HepG2 (cell line): Measurements from ENCODE around the gene CFI. TPM values are rescaled to one million over a fixed set of nuclear protein-coding genes. Genes with fewer than 3 reads are reported as not detected.
A peak's percentile ranks its signal among the peaks of the same experiment; 100 is the strongest.

Experiments
- ATAC-seq: fragments of 200-7000 bp; cut with Tn5 transposase; 3 replicates; pipeline ENCODE4 v1.9.1; 2020; ENCODE audit warnings: mild to moderate bottlenecking, moderate library complexity
- BruUV-seq: library from RNA; stranded (reverse); fragments of 400-500 nt; replicated peaks from 2 replicates; lab custom pipeline; 2021; lab: Mats Ljungman, UMichigan
- CTCF ChIA-PET: fragments of 300-600 bp; formaldehyde crosslinking; extraction: SDS; loops from one replicate; lab custom pipeline; 2021; ENCODE audit warnings: low total read pairs, inconsistent platforms, low intra/inter-chr PET ratio; lab: Yijun Ruan, JAX
- POLR2A ChIA-PET: fragments of 350-600 bp; sonication (Branson Sonifier 250); formaldehyde crosslinking; loops from one replicate; lab custom pipeline; 2020; ENCODE audit warnings: antibody characterized with exemption, inconsistent platforms; lab: Yijun Ruan, JAX
- DNase-seq: peaks from one replicate; pipeline ENCODE4 v3.0.0-alpha.2; 2015; ENCODE audit warnings: low spot score
- FAIRE-seq: peaks from 3 replicates; lab custom pipeline; 2011; peaks lifted over from hg19 to GRCh38; lab: Jason Lieb, UNC
- H2AFZ ChIP-seq: one replicate; pipeline ENCODE4 v1.6.1; 2011; ENCODE audit warnings: low read length, inconsistent platforms
- H3K27ac ChIP-seq: fragments of 300-600 bp; 3 replicates; pipeline ENCODE4 v1.8.0; 2011; ENCODE audit warnings: mixed run types, mild to moderate bottlenecking, mixed read lengths, low read length, inconsistent platforms; ENCODE audit not compliant: insufficient read depth; ENCODE audit errors: extremely low read length
- H3K27me3 ChIP-seq, 2 experiments: fragments of 200-600 bp in 1 of 2; 2 replicates in 1 of 2; 3 replicates in 1 of 2; pipeline versions ENCODE4 v1.6.0 to v1.8.0; 2011; ENCODE audit warnings: low read length in 2 of 2, mild to moderate bottlenecking in 2 of 2, moderate library complexity in 2 of 2, inconsistent platforms in 1 of 2; ENCODE audit not compliant: insufficient read depth in 2 of 2, control insufficient read depth in 1 of 2
- H3K36me3 ChIP-seq, 2 experiments: fragments of 200-600 bp in 1 of 2; replicated peaks in 1 of 2; 2 replicates in 1 of 2; 3 replicates in 1 of 2; pipeline versions ENCODE4 v1.5.1 to v1.8.0; 2011; ENCODE audit warnings: low read length in 2 of 2, inconsistent platforms in 1 of 2; ENCODE audit not compliant: insufficient read depth in 2 of 2, control insufficient read depth in 1 of 2
- H3K4me1 ChIP-seq: 2 replicates; pipeline ENCODE4 v1.5.1; 2012; ENCODE audit warnings: low read length, inconsistent platforms; ENCODE audit not compliant: insufficient read depth
- H3K4me2 ChIP-seq: 2 replicates; pipeline ENCODE4 v1.6.0; 2011; ENCODE audit warnings: low read depth, low read length, inconsistent platforms
- H3K4me3 ChIP-seq, 3 experiments: fragments of 200-600 bp in 1 of 3; sonication (generic), shearing (Covaris generic) in 1 of 3; replicated peaks in 1 of 3; 2 replicates each; pipeline ENCODE4 v1.5.1; 2011 to 2016; ENCODE audit warnings: low read length in 3 of 3, inconsistent platforms in 2 of 3, low read depth in 2 of 3, mild to moderate bottlenecking in 2 of 3, control low read depth in 1 of 3, mixed read lengths in 1 of 3; ENCODE audit not compliant: insufficient read depth in 1 of 3
- H3K79me2 ChIP-seq: one replicate; pipeline ENCODE4 v1.6.1; 2011; ENCODE audit warnings: low read length, inconsistent platforms; ENCODE audit not compliant: insufficient read depth
- H3K9ac ChIP-seq: 2 replicates; pipeline ENCODE4 v1.6.0; 2011; ENCODE audit warnings: mild to moderate bottlenecking, low read depth, low read length, inconsistent platforms; ENCODE audit not compliant: insufficient read depth
- H3K9me3 ChIP-seq: 2 replicates; pipeline ENCODE4 v1.5.1; 2012; ENCODE audit warnings: mild to moderate bottlenecking, low read length
- H4K20me1 ChIP-seq: 2 replicates; pipeline ENCODE4 v1.6.0; 2011; ENCODE audit warnings: inconsistent platforms, mild to moderate bottlenecking, low read length, moderate library complexity; ENCODE audit not compliant: insufficient read depth
- CEBPB ChIP-seq: IDR thresholded peaks from 2 replicates; pipeline ENCODE4 v1.6.1; 2011; ENCODE audit warnings: low read depth, low read length, improper control_type of control experiment, borderline replicate concordance
- IRF9 ChIP-seq: sonication (generic); formaldehyde crosslinking; IDR thresholded peaks from 2 replicates; pipeline ENCODE4 v1.8.0; 2022; ENCODE audit warnings: missing genetic modification reagents, mild to moderate bottlenecking, borderline replicate concordance
- KLF6 ChIP-seq: IDR thresholded peaks from 2 replicates; pipeline ENCODE4 v1.8.0; 2016; ENCODE audit warnings: missing biosample characterization, missing genetic modification reagents
- TMF1 ChIP-seq: sonication (generic); formaldehyde crosslinking; IDR thresholded peaks from 2 replicates; pipeline ENCODE4 v1.8.1; 2022; ENCODE audit warnings: low read depth, missing genetic modification reagents
- ZBTB21 ChIP-seq: sonication (generic); formaldehyde crosslinking; IDR thresholded peaks from 2 replicates; pipeline ENCODE4 v1.4.0; 2020; ENCODE audit warnings: missing genetic modification reagents
- WGBS: methylation state at CpG from one replicate; pipeline ENCODE4 v1.1.6; 2017; ENCODE audit warnings: low lambda C conversion rate; 5-methylcytosine and 5-hydroxymethylcytosine counted together
- in situ Hi-C: cut with HindIII; loops from 2 replicates; pipeline ENCODE4 v1.10.0; 2017; ENCODE audit warnings: low pct_unique_long_range_greater_than_20kb; ENCODE audit not compliant: extremely low pct_ligation_motif_present
- intact Hi-C: fragments of 100-400 bp; cut with micrococcal nuclease; formaldehyde crosslinking; loops from one replicate; pipeline ENCODE4 v1.10.0; 2022; ENCODE audit not compliant: unreplicated experiment
- polyA plus RNA-seq, 8 experiments: library from polyadenylated mRNA; depleted of rRNA in 3 of 8; stranded (reverse) in 7 of 8; unstranded in 1 of 8; fragments of >200 nt; fragmentation: Illumina TruSeq in 4 of 8; extraction: Trizol in 4 of 8; gene quantifications; 2 replicates each; pipeline versions ENCODE4 v1.2.1 to v1.2.3, GENCODE V29; 2011 to 2016; ENCODE audit warnings: low read depth in 4 of 8, missing spikeins in 1 of 8, mixed read lengths in 1 of 8; ENCODE audit not compliant: insufficient read depth in 1 of 8
- total RNA-seq, 5 experiments: library from RNA; depleted of rRNA; stranded (reverse); fragments of >200 nt; fragmentation: Illumina TruSeq; extraction: Trizol; gene quantifications; 2 replicates each; pipeline ENCODE4 v1.2.3, GENCODE V29; 2016; ENCODE audit warnings: low read depth in 1 of 5
- TF ChIP-seq, protein P1 (sequence below): fragments of 450-650 bp; IDR thresholded peaks from 2 replicates; pipeline ENCODE4 v1.6.1; 2017; ENCODE audit warnings: mild to moderate bottlenecking

The CFI gene
- total and polyA plus RNA-seq, 2 of the 13 experiments (the other 11 are each of a cell fraction or from before 2014, with no cell fraction given) = 284 to 337 TPM

GRCh38 chr4:109833756-109834155, 32.0 kb upstream of the CFI start:
- Histone ChIP-seq H3K27ac (no peak overlapping the region), H3K9me3 (no peaks in the 10 kb centered on the region), H3K79me2 (no peaks in the 10 kb centered on the region), H2AFZ (no peak overlapping the region), H4K20me1 (no peaks in the 10 kb centered on the region), H3K9ac (no peak overlapping the region), H3K4me3 (no peak overlapping the region), H3K4me1 (no peaks in the 10 kb centered on the region), H3K36me3 (no peaks in the 10 kb centered on the region), H3K27me3 (no peaks in the 10 kb centered on the region), H3K4me2 (no peak overlapping the region)
- intact Hi-C loops (no loop called here), in situ Hi-C loops (no loop called here)
- ATAC-seq = no peak
- CTCF ChIA-PET = no interaction called here
- FAIRE-seq = no peak
- DNase-seq = no peak
- no TSS peak for BruUV-seq
- POLR2A ChIA-PET = no interaction called here
- 85% methylated on average over 4 of the region's 4 CpGs for WGBS
- no peak for TF ChIP-seq TMF1
- no peak for TF ChIP-seq IRF9 (CRISPR knock-in tag)
- peak; percentile 54; the same call in 1 of the 2 replicates for TF ChIP-seq CEBPB
- TF ChIP-seq ZBTB21 (CRISPR knock-in tag) = no peak
- no peak for TF ChIP-seq KLF6 (CRISPR knock-in tag)
- TF ChIP-seq, protein P1, sequence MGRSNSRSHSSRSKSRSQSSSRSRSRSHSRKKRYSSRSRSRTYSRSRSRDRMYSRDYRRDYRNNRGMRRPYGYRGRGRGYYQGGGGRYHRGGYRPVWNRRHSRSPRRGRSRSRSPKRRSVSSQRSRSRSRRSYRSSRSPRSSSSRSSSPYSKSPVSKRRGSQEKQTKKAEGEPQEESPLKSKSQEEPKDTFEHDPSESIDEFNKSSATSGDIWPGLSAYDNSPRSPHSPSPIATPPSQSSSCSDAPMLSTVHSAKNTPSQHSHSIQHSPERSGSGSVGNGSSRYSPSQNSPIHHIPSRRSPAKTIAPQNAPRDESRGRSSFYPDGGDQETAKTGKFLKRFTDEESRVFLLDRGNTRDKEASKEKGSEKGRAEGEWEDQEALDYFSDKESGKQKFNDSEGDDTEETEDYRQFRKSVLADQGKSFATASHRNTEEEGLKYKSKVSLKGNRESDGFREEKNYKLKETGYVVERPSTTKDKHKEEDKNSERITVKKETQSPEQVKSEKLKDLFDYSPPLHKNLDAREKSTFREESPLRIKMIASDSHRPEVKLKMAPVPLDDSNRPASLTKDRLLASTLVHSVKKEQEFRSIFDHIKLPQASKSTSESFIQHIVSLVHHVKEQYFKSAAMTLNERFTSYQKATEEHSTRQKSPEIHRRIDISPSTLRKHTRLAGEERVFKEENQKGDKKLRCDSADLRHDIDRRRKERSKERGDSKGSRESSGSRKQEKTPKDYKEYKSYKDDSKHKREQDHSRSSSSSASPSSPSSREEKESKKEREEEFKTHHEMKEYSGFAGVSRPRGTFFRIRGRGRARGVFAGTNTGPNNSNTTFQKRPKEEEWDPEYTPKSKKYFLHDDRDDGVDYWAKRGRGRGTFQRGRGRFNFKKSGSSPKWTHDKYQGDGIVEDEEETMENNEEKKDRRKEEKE = no peak
